OCI-LY1 (cell line): Measurements from ENCODE around the gene TBC1D14.
"Not testable (repeated sequence)": the region's sequence is repeated elsewhere in the genome, so short reads cannot be mapped to it uniquely, and the experiment has no call there.

ENCODE experiments used
- H2AFZ ChIP-seq: fragments of 200-600 bp; sonication (generic), shearing (Covaris generic); 2 replicates; pipeline ENCODE4 v1.6.0; 2014; ENCODE audit warnings: antibody characterized with exemption, mild to moderate bottlenecking, low read length
- H3F3A ChIP-seq: fragments of 200-600 bp; sonication (generic), shearing (Covaris generic); 2 replicates; pipeline ENCODE4 v1.6.0; 2014; ENCODE audit warnings: mild to moderate bottlenecking, antibody characterized with exemption, low read length, moderate library complexity; ENCODE audit not compliant: insufficient read depth
- H3K27ac ChIP-seq: fragments of 200-600 bp; sonication (generic); 2 replicates; pipeline ENCODE4 v1.5.1; 2014; ENCODE audit warnings: low read length, mixed run types, mild to moderate bottlenecking, low read depth; ENCODE audit not compliant: poor library complexity, severe bottlenecking
- H3K27me3 ChIP-seq: fragments of 200-600 bp; sonication (generic); 2 replicates; pipeline ENCODE4 v1.6.0; 2014; ENCODE audit warnings: antibody characterized with exemption, mild to moderate bottlenecking, low read length, moderate library complexity; ENCODE audit not compliant: insufficient read depth
- H3K36me3 ChIP-seq: fragments of 200-600 bp; sonication (generic); 2 replicates; pipeline ENCODE4 v1.6.1; 2014; ENCODE audit warnings: mild to moderate bottlenecking, antibody characterized with exemption, low read length, moderate library complexity, mixed read lengths; ENCODE audit not compliant: insufficient read depth
- H3K4me1 ChIP-seq: fragments of 200-600 bp; sonication (generic); 2 replicates; pipeline ENCODE4 v1.5.1; 2014; ENCODE audit warnings: mild to moderate bottlenecking, low read length, moderate library complexity; ENCODE audit not compliant: insufficient read depth, severe bottlenecking
- H3K4me2 ChIP-seq: fragments of 200-600 bp; sonication (generic), shearing (Covaris generic); 2 replicates; pipeline ENCODE4 v1.6.1; 2014; ENCODE audit warnings: low read length
- H3K4me3 ChIP-seq: fragments of 200-600 bp; sonication (generic); 2 replicates; pipeline ENCODE4 v1.5.1; 2014; ENCODE audit warnings: low read length, low read depth, mild to moderate bottlenecking, mixed read lengths; ENCODE audit not compliant: poor library complexity, severe bottlenecking
- H3K79me2 ChIP-seq: fragments of 200-600 bp; shearing (Covaris generic); 2 replicates; pipeline ENCODE4 v1.6.1; 2016; ENCODE audit warnings: mixed run types, low read length, mixed read lengths; ENCODE audit not compliant: insufficient read depth
- H3K9ac ChIP-seq: fragments of 200-600 bp; sonication (generic), shearing (Covaris generic); 2 replicates; pipeline ENCODE4 v1.6.1; 2014; ENCODE audit warnings: mild to moderate bottlenecking, low read length, mixed read lengths
- H3K9me2 ChIP-seq: fragments of 200-600 bp; sonication (generic), shearing (Covaris generic); 2 replicates; pipeline ENCODE4 v1.6.1; 2014; ENCODE audit warnings: low read depth, mild to moderate bottlenecking, low read length, mixed read lengths
- H3K9me3 ChIP-seq: fragments of 200-600 bp; shearing (Covaris generic); 2 replicates; pipeline ENCODE4 v1.6.1; 2014; ENCODE audit warnings: low read length, mixed read lengths
- H4K20me1 ChIP-seq: fragments of 200-600 bp; sonication (generic), shearing (Covaris generic); 2 replicates; pipeline ENCODE4 v1.6.0; 2016; ENCODE audit warnings: mild to moderate bottlenecking, low read length; ENCODE audit not compliant: insufficient read depth
- EZH2 ChIP-seq: fragments of 200-600 bp; sonication (generic), shearing (Covaris generic); IDR thresholded peaks from 2 replicates; pipeline ENCODE4 v1.8.0; 2017; ENCODE audit warnings: borderline replicate concordance, mixed run types, mild to moderate bottlenecking, antibody characterized with exemption, low read length, moderate library complexity, mixed read lengths
- TF ChIP-seq, protein P1 (sequence below): fragments of 200-600 bp; sonication (generic), shearing (Covaris generic); IDR thresholded peaks from 2 replicates; pipeline ENCODE4 v1.5.1; 2017; ENCODE audit warnings: mild to moderate bottlenecking, antibody characterized with exemption, low read length, moderate library complexity, mixed read lengths

The TBC1D14 gene

DNA sequence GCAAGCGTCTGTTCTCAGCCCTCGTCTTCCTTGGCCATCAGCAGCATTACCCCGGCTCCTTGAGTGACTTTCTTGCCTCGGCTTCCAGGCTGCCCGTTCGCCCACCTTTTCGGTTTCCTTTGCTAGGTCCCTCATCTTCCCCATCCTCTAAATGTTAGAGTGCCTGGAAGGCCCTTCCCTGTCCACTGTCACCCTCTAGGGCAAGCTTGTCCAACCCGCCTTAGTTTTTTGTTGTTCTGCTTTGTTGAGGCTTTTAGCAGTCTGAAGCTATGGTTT, 62.7 kb downstream of the TBC1D14 start:
- H3K9ac ChIP-seq: no peak overlapping the region

DNA sequence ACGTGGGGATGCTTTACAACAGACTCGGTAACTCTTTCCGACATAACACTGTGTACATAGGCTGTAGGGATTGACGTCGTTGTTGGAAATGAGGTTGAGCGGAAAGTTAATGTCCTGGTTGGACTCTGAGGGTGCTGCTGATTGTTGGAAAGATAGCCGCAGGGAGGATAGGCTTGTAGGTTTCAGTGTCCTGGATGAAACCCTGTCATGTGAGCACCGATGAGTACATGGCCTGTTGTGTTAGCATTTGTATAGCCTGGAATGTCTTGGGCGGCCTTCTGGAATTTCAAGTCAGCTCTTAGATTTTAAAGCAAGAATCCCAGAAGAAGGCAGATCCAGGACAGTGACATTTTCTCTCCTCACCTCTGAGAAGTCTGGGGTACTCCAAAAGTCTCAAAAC, 63.3 kb downstream of the TBC1D14 start:
- H2AFZ ChIP-seq: no peak overlapping the region
- no peak overlapping the region for H3K9ac ChIP-seq
- no peaks in the 10 kb centered on the region for H4K20me1 ChIP-seq
- H3K4me3 ChIP-seq: no peak overlapping the region
- H3K9me2 ChIP-seq: no peaks in the 10 kb centered on the region
- TF ChIP-seq EZH2: no peak
- TF ChIP-seq, protein P1, sequence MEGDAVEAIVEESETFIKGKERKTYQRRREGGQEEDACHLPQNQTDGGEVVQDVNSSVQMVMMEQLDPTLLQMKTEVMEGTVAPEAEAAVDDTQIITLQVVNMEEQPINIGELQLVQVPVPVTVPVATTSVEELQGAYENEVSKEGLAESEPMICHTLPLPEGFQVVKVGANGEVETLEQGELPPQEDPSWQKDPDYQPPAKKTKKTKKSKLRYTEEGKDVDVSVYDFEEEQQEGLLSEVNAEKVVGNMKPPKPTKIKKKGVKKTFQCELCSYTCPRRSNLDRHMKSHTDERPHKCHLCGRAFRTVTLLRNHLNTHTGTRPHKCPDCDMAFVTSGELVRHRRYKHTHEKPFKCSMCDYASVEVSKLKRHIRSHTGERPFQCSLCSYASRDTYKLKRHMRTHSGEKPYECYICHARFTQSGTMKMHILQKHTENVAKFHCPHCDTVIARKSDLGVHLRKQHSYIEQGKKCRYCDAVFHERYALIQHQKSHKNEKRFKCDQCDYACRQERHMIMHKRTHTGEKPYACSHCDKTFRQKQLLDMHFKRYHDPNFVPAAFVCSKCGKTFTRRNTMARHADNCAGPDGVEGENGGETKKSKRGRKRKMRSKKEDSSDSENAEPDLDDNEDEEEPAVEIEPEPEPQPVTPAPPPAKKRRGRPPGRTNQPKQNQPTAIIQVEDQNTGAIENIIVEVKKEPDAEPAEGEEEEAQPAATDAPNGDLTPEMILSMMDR: no peak
- H3K27ac ChIP-seq: no peak overlapping the region
- H3K79me2 ChIP-seq: no peaks in the 10 kb centered on the region
- H3K9me3 ChIP-seq: no peaks in the 10 kb centered on the region
- H3K36me3 ChIP-seq: peaks cover 3% of the 10 kb centered on the region; the same call in 1 of the 2 replicates
- H3K27me3 ChIP-seq: no peaks in the 10 kb centered on the region
- no peaks in the 10 kb centered on the region for H3F3A ChIP-seq
- H3K4me1 ChIP-seq: peaks cover 28% of the 10 kb centered on the region
- H3K4me2 ChIP-seq: no peak overlapping the region

More for the DNA sequence above, 62.7 kb downstream of the TBC1D14 start:
- H3K79me2 ChIP-seq: no peaks in the 10 kb centered on the region
- TF ChIP-seq EZH2: no peak
- TF ChIP-seq, protein P1: no peak
- H3K9me2 ChIP-seq: no peaks in the 10 kb centered on the region
- no peaks in the 10 kb centered on the region for H3K27me3 ChIP-seq
- no peaks in the 10 kb centered on the region for H3F3A ChIP-seq
- peaks cover 4% of the 10 kb centered on the region; the same call in 1 of the 2 replicates for H3K36me3 ChIP-seq
- no peak overlapping the region for H3K4me2 ChIP-seq
- no peaks in the 10 kb centered on the region for H4K20me1 ChIP-seq
- no peaks in the 10 kb centered on the region for H3K9me3 ChIP-seq
- no peak overlapping the region for H2AFZ ChIP-seq
- no peak overlapping the region for H3K27ac ChIP-seq
- H3K4me3 ChIP-seq: no peak overlapping the region
- peaks cover 28% of the 10 kb centered on the region for H3K4me1 ChIP-seq

DNA sequence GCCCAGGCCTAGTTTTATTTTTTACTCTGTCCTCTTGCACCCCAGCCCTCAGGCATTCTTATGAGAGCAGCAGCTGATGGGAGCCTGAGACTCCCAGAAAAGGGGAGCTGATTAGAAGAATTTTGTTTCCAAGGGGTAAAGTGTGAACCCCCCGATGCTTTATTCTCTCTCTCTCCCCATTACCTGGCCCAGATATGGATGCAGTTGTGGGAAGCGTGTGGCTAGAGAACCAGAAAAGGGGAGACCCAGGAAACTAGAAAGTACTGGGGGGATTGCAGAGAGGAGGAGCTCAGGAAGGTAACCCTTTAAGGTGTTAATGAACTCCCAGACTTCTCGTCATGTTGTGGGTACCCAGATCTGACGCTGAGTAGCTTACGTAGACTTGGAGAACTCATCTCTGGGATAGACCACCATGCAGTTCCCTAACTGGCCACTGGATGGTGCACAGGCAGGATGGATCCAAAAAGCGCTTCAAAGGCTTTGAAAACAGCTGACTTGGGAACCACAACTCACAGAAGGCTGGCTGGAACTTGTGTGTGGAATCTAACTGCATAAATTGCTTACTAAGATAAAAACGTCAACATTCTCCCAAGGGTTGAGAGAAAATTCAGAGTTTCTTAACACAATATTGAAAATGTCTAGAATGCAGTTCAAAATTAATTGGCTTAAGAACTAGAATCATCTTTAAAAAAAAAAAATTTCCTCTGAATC, 64.7 kb downstream of the TBC1D14 start:
- Histone ChIP-seq H3K4me1 (peaks cover 18% of the 10 kb centered on the region), H3K27ac (no peak overlapping the region), H2AFZ (no peak overlapping the region), H3K27me3 (no peaks in the 10 kb centered on the region), H3K4me3 (no peak overlapping the region), H3K79me2 (no peaks in the 10 kb centered on the region), H3K9ac (no peak overlapping the region), H4K20me1 (no peaks in the 10 kb centered on the region), H3K9me3 (no peaks in the 10 kb centered on the region), H3K9me2 (no peaks in the 10 kb centered on the region), H3K36me3 (no peaks in the 10 kb centered on the region), H3K4me2 (no peak overlapping the region), H3F3A (no peaks in the 10 kb centered on the region)
- TF ChIP-seq, protein P1: peak; percentile 67
- no peak for TF ChIP-seq EZH2

DNA sequence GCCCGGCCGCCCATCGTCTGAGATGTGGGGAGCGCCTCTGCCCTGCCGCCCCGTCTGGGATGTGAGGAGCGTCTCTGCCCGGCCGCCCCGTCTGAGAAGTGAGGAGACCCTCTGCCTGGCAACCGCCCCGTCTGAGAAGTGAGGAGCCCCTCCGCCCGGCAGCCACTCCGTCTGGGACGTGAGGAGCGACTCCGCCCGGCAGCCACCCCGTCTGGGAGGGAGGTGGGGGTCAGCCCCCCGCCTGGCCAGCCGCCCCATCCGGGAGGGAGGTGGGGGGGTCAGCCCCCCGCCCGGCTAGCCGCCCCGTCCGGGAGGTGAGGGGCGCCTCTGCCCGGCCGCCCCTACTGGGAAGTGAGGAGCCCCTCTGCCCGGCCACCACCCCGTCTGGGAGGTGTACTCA, 68.2 kb downstream of the TBC1D14 start:
- H3K27ac ChIP-seq, H3K9me2 ChIP-seq, H4K20me1 ChIP-seq, H3K9me3 ChIP-seq, H3K4me3 ChIP-seq, H3K79me2 ChIP-seq, H3K27me3 ChIP-seq, H3K4me2 ChIP-seq, H3K4me1 ChIP-seq, H2AFZ ChIP-seq, H3K36me3 ChIP-seq, H3K9ac ChIP-seq, H3F3A ChIP-seq: not testable (repeated sequence)
